Measurements from ENCODE around the gene KDM4B.

DNA sequence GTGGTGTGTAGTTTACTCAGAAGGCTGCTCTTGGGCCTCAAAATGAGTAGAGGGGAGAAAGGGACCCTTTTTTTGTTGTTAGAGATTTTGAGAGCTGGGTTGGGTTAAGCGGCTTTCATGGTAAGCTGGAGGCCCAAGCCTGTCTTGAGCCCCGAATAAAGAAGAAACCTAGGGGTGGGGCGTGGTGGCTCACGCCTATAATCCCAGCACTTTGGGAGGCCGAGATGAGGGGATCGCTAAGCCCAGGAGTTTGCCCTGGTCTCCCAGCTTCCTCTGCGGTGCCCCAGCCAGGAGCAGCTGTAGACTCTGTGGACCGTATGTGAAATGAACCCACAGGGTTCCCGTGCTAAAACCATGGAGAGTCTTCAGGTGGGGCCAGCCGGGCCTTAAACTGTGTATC, 56.1 kb downstream of the KDM4B start:
- TF ChIP-seq POLR2A (IDR thresholded peaks at IDR 0.05; ENCODE audit: low read depth, low read length) (no peak), TAF1 (IDR thresholded peaks at IDR 0.05; ENCODE audit: borderline replicate concordance, low read depth, low read length) (no peak)

Measured in GM12892 (cell line).